Immature natural killer cell (primary cell): ENCODE measurements around the gene SBF2. TPM values are rescaled to one million over a fixed set of nuclear protein-coding genes. Genes with fewer than 3 reads are reported as not detected.

Experiments used
- DNase-seq, 3 donors: peaks; one replicate each; pipeline ENCODE4 v3.0.0; 2022; ENCODE audit warnings: mixed read lengths in 1 of 3
- H3K27ac Mint-ChIP-seq, 6 donors: one replicate each; pipeline ENCODE4 v1.8.0; 2020; ENCODE audit warnings: mixed read lengths in 6 of 6, mild to moderate bottlenecking in 5 of 6, inconsistent platforms in 4 of 6, moderate library complexity in 3 of 6
- H3K27me3 Mint-ChIP-seq, 3 donors: one replicate each; pipeline ENCODE4 v1.8.0; 2020 to 2021; ENCODE audit warnings: low read depth in 3 of 3, mild to moderate bottlenecking in 3 of 3, mixed read lengths in 3 of 3, moderate library complexity in 3 of 3, inconsistent platforms in 1 of 3
- H3K36me3 Mint-ChIP-seq, 3 donors: one replicate each; pipeline ENCODE4 v1.8.0; 2020; ENCODE audit warnings: mixed read lengths in 3 of 3, inconsistent platforms in 2 of 3, mild to moderate bottlenecking in 2 of 3
- H3K4me1 Mint-ChIP-seq, 2 donors: one replicate each; pipeline ENCODE4 v1.8.0; 2020; ENCODE audit warnings: inconsistent platforms in 2 of 2, mild to moderate bottlenecking in 2 of 2, mixed read lengths in 2 of 2, moderate library complexity in 1 of 2
- H3K4me3 Mint-ChIP-seq, 5 donors: one replicate each; pipeline ENCODE4 v1.8.0; 2020; ENCODE audit warnings: mild to moderate bottlenecking in 5 of 5, mixed read lengths in 5 of 5, inconsistent platforms in 3 of 5, moderate library complexity in 3 of 5
- H3K9me3 Mint-ChIP-seq, 6 donors: one replicate each; pipeline ENCODE4 v1.8.0; 2020; ENCODE audit warnings: mild to moderate bottlenecking in 6 of 6, mixed read lengths in 6 of 6, inconsistent platforms in 4 of 6, moderate library complexity in 3 of 6
- polyA plus RNA-seq, 3 donors: library from polyadenylated mRNA; unstranded; fragments of 300-500 nt; fragmentation: Illumina TruSeq; gene quantifications; one replicate each; pipeline ENCODE4 v1.2.3, GENCODE V29; 2021

The SBF2 gene
- polyA plus RNA-seq, 3 donors from 2014 or later = 3.2 to 6.9 (median 4.7) TPM

DNA sequence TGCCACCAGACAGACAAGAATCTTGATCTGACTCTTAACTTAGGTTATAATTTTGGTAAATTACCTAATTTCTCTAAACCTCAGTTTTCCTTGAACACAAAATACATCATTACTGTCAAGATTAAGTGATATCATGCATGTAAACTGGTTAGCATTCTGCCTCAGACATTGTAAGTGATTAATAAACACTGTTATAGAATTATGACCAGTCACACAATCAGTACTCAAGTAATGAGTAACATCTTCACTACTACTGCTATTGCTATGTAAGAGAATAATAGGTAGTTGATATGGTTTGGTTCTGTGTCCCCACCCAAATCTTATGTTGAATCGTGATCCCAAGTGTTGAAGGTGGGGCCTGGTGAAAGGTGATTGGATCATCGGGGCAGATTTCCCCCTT is 218.9 kb downstream of the SBF2 start:
- no peak overlapping the region for H3K27ac Mint-ChIP-seq
- peaks cover 0 to 9% (median under 1%) of the 10 kb centered on the region in 3 donors for H3K36me3 Mint-ChIP-seq
- no peaks in the 10 kb centered on the region for H3K4me1 Mint-ChIP-seq
- DNase-seq = no peak
- peaks cover 0 to 5% (median 0%) of the 10 kb centered on the region in 3 donors for H3K27me3 Mint-ChIP-seq
- peaks cover 3 to 23% (median 14%) of the 10 kb centered on the region in 6 donors for H3K9me3 Mint-ChIP-seq
- H3K4me3 Mint-ChIP-seq = no peak overlapping the region

DNA sequence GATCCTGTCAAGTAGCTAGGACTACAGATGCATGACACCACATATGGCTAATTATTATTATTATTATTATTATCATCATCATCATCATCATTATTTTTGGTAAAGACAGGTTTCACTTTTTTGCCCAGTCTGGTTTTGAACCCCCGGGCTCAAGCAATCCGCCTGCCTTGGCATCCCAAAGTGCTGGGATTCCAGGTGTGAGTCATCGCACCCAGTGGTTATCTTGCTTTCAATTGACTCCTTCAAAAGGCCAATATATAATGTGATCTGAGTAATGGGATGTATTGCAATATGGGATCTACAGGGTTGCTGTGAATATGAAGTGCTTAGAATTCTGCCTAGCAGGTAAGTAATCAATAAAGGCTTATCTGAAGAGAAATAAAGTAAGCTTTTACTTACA is 221.2 kb downstream of the SBF2 start:
- Mint-ChIP-seq H3K4me1 (no peaks in the 10 kb centered on the region), H3K36me3 (no peaks in the 10 kb centered on the region), H3K4me3 (no peak overlapping the region), H3K9me3 (peaks cover 0 to 4% (median 1%) of the 10 kb centered on the region in 6 donors), H3K27ac (no peak overlapping the region), H3K27me3 (peaks cover 0 to 2% (median 0%) of the 10 kb centered on the region in 3 donors)
- DNase-seq = no peak

DNA sequence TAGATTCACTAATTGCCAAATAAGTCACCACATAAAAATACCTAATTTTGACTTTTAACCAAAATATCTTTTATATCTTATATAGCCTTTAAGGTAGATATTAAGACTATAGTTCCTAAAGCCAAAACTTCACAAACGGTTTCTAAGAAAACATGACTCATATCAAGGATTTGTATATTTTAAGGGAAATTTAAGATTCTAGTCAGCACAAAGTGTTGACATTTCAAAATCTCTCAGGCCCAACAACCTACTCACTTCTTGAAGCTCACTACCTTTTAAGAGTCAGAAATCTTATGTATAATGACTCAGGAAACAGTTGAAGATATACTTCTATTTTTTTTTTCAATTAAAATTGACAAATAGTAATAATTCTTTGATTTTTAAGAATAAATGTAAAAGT is 221.9 kb downstream of the SBF2 start:
- Mint-ChIP-seq H3K4me3 (no peak overlapping the region), H3K9me3 (peaks cover 0 to 4% (median 0%) of the 10 kb centered on the region in 6 donors), H3K27me3 (no peaks in the 10 kb centered on the region)

DNA sequence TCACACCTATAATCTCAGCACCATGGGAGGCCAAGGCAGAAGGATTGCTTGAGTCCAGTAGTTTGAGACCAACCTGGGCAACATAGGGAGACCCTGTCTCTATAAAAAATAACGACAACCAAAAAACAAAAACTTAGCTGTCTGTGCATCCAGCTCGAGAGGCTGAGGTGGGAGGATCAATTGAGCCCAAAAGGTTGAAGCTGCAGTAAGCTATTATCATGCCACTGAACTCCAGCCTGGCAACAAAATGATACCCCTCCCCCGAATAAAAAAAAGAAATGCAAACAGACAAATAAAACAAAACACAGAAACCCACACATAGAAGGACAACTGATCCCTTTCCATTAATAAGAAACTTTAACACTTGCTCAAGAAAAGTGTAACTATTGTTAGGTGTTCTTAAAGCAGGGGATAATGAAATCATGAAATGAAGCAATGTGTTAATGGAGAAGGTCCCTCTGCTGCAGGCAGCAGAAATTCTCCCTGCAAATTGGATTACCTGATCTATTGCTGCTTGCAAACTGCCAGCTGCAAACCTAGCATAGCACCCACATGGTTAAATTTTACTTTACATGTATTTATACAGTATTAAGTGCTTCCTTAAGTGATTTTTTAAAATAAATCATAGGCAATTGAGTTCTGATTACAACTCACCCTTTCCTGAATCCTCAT is 226.3 kb downstream of the SBF2 start:
- no peak for DNase-seq
- Mint-ChIP-seq H3K36me3 (peaks cover 0 to 3% (median 0%) of the 10 kb centered on the region in 3 donors), H3K4me1 (no peaks in the 10 kb centered on the region), H3K9me3 (peaks cover 0 to 8% (median under 1%) of the 10 kb centered on the region in 6 donors), H3K27me3 (no peaks in the 10 kb centered on the region), H3K27ac (no peak overlapping the region), H3K4me3 (no peak overlapping the region)

More for the DNA sequence above, 221.9 kb downstream of the SBF2 start:
- Mint-ChIP-seq H3K27ac (no peak overlapping the region), H3K4me1 (no peaks in the 10 kb centered on the region), H3K36me3 (no peaks in the 10 kb centered on the region)
- DNase-seq = no peak

DNA sequence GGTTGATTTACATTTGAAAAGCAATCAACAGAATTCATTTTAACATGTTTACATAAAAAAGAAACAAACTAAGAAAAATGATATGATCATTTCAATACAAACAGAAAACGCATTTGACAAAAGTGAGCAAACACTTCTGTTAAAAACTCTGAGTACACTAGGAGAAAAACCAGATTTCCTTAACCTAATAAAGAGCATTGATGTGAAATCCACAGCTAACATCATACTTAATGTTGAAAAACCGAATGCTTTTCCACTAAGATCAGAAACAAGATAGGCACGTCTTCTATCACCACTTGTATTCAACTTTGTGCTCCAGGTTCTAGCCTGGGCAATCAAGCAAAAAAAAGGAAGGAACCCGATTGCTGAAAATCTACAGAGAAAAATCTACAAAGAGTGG is 227.6 kb downstream of the SBF2 start:
- peaks cover 0 to 5% (median 4%) of the 10 kb centered on the region in 3 donors for H3K36me3 Mint-ChIP-seq
- no peak for DNase-seq
- H3K9me3 Mint-ChIP-seq = peaks cover 0 to 21% (median 8%) of the 10 kb centered on the region in 6 donors
- H3K27ac Mint-ChIP-seq = peak overlapping the region in 1 of 6 donors; percentile 34
- H3K4me1 Mint-ChIP-seq = no peaks in the 10 kb centered on the region
- peaks cover 0 to 2% (median 0%) of the 10 kb centered on the region in 3 donors for H3K27me3 Mint-ChIP-seq
- no peak overlapping the region for H3K4me3 Mint-ChIP-seq

DNA sequence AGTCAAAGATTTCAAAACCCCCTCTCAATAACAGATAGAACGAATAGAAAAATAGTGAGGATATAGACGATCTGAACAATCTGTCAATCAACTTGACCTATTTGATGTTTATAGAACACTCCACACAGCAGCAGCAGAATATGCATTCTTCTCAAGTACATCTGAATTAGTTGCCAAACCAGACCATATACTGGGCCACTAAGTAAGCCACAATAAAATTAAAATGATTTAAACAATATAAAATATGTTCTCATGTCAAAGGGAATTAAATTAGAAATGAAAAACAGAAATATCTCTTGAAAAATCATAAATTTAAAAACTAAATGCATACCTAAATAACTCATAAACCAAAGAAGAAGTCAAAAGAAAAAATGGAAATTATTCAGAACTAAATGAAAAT is 229.2 kb downstream of the SBF2 start:
- no peak for DNase-seq
- peaks cover 6 to 11% (median 9%) of the 10 kb centered on the region in 3 donors for H3K36me3 Mint-ChIP-seq
- H3K4me3 Mint-ChIP-seq = no peak overlapping the region
- no peaks in the 10 kb centered on the region for H3K4me1 Mint-ChIP-seq
- H3K27me3 Mint-ChIP-seq = peaks cover 0 to 3% (median 2%) of the 10 kb centered on the region in 3 donors
- H3K9me3 Mint-ChIP-seq = peaks cover 5 to 28% (median 14%) of the 10 kb centered on the region in 6 donors
- no peak overlapping the region for H3K27ac Mint-ChIP-seq

DNA sequence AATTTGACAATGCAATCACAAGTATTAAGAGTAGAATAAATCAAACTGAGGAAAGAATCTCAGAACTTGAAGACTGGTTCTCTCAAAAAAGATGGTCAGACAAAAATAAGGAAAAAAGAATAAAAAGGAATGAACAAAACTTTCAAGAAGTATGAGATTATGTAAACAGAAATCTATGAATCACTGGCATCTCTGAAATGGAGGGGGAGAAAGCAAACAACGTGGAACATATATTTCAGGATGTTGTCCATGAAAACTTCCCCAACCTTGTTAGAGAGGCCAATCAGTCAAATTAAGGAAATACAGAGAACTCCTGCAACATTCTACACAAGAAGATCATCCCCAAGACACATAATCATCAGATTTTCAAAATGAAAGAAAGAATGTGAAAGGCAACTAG is 235.7 kb downstream of the SBF2 start:
- peaks cover 20 to 65% (median 32%) of the 10 kb centered on the region in 6 donors for H3K9me3 Mint-ChIP-seq

DNA sequence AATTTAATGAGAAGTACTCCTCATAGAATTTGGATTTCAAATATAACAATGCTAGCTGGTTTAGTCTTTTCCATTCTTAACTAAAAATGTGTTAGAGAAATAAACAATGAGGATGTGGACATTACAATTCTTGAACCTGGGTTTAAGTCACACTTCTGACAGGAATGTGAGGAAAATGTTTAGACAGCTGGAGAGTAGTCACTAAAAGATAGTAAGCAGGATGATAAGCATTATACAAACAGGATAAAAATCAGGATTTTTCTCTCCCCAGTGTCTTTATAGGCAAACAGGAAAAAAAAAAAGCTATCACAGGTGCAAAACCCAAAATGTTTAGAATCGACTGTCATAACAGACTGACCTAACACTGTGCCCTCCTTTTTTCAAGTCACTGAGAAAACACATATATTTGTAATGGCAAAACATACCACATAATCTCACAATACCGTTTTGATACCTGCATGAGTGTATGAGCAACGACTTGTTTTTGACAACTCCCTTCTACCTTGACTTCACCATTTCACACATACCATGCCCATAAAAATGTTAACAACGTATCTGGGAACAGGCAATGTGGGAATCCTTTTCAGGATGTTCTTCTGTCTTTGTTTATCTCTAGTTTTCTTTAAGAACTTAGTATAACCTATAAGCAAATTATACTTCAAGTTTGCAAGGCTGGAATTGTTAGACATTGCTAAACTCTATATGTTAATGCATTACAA is 242.0 kb downstream of the SBF2 start:
- H3K27ac Mint-ChIP-seq = no peak overlapping the region
- H3K36me3 Mint-ChIP-seq = no peaks in the 10 kb centered on the region
- H3K4me3 Mint-ChIP-seq = no peak overlapping the region
- no peaks in the 10 kb centered on the region for H3K27me3 Mint-ChIP-seq
- no peak for DNase-seq
- peaks cover 0 to 6% of the 10 kb centered on the region in 2 donors for H3K4me1 Mint-ChIP-seq
- H3K9me3 Mint-ChIP-seq = peaks cover 0 to 8% (median 1%) of the 10 kb centered on the region in 6 donors

More for the DNA sequence above, 235.7 kb downstream of the SBF2 start:
- peaks cover 21 to 27% (median 21%) of the 10 kb centered on the region in 3 donors for H3K36me3 Mint-ChIP-seq
- peaks cover 0 to 6% of the 10 kb centered on the region in 2 donors for H3K4me1 Mint-ChIP-seq
- no peak overlapping the region for H3K27ac Mint-ChIP-seq
- H3K27me3 Mint-ChIP-seq = peaks cover 0 to 5% (median 2%) of the 10 kb centered on the region in 3 donors
- no peak for DNase-seq
- no peak overlapping the region for H3K4me3 Mint-ChIP-seq

DNA sequence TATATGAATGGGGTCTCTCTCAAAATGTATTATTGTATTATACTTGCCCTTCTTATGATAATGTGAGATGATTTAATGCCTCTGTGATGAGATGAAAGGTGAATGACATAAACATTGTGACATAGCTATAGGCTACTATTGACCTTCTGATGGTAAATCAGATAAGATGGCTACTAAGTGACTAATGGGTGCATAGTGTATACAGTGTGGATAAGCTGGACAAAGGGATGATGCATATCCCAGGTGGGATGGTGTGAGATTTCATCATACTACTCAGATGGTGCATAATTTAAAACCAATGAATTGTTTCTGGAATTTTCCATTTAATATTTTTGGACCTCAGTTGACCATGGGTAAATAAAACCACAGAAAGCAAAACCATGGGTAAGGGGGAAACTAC is 243.5 kb downstream of the SBF2 start:
- Mint-ChIP-seq H3K27me3 (no peaks in the 10 kb centered on the region), H3K4me3 (no peak overlapping the region), H3K4me1 (peaks cover 0 to 6% of the 10 kb centered on the region in 2 donors), H3K9me3 (peaks cover 0 to 6% (median 2%) of the 10 kb centered on the region in 6 donors), H3K27ac (no peak overlapping the region), H3K36me3 (no peaks in the 10 kb centered on the region)
- DNase-seq = no peak

DNA sequence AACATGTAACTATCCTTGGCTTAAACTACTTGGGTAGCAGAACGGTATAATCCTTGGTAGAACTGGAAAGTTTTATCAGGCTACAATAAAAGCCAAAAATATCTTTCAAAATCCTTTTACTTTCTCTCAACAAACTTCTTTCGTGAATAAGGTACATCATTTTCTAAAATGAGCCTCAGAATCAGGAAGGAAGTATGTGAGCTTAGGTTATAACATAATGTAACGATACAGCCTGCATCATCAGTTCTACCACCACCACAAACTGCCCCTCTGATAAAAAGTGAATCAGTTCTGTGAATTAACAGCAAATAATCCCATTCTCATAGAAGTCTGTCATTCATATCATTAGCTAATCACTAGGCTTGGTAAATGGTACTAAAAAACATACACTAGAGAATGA is 244.3 kb downstream of the SBF2 start:
- peaks cover 0 to 6% of the 10 kb centered on the region in 2 donors for H3K4me1 Mint-ChIP-seq
- no peak overlapping the region for H3K27ac Mint-ChIP-seq
- H3K27me3 Mint-ChIP-seq = no peaks in the 10 kb centered on the region
- H3K4me3 Mint-ChIP-seq = no peak overlapping the region
- peaks cover 3 to 12% (median 7%) of the 10 kb centered on the region in 6 donors for H3K9me3 Mint-ChIP-seq
- no peak for DNase-seq
- H3K36me3 Mint-ChIP-seq = no peaks in the 10 kb centered on the region

DNA sequence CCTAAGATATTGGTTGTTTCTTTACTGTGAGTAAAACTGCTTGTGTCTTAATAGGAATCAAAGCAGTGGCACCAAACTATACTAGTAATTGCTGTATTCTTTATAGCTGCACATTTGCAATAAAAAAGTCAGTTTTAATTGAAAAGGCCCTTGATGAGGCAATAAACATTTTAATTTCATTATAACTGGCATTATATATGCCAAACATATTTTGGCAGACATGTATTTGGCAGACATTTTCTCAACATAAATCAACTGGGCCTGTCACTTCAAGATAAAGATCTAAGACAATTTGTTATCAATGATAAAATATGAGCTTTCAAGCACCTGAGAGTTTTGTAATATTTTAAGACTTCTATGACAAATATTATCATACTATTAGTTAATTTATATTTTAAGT is 245.7 kb downstream of the SBF2 start:
- Mint-ChIP-seq H3K27ac (no peak overlapping the region), H3K27me3 (no peaks in the 10 kb centered on the region), H3K9me3 (peaks cover 5 to 23% (median 18%) of the 10 kb centered on the region in 6 donors), H3K4me1 (peaks cover 0 to 6% of the 10 kb centered on the region in 2 donors), H3K36me3 (no peaks in the 10 kb centered on the region), H3K4me3 (no peak overlapping the region)
- no peak for DNase-seq

DNA sequence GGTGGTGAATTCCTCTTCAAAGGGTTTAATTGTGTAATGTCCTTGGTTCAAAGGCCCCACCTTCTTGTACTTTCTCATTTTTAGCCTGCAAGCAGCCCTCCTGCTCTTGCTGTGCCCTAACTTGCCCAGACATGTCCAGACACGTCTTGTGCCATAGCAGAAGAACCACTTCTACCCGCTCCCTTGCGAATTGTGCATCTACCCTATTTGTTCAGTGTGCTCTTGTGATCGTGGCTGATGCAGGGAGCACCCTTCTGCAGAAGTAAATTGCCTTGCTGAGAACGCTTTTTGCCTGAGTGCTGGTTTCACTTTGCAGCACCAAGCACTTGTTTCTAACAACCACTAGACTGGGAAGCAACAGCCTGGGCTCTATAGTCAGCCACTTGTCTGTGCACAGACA is 249.4 kb downstream of the SBF2 start:
- Mint-ChIP-seq H3K36me3 (peaks cover 12 to 23% (median 23%) of the 10 kb centered on the region in 3 donors), H3K4me1 (peaks cover 5 to 14% of the 10 kb centered on the region in 2 donors), H3K27me3 (no peaks in the 10 kb centered on the region), H3K4me3 (no peak overlapping the region), H3K9me3 (peaks cover 5 to 28% (median 20%) of the 10 kb centered on the region in 6 donors), H3K27ac (no peak overlapping the region)
- no peak for DNase-seq

DNA sequence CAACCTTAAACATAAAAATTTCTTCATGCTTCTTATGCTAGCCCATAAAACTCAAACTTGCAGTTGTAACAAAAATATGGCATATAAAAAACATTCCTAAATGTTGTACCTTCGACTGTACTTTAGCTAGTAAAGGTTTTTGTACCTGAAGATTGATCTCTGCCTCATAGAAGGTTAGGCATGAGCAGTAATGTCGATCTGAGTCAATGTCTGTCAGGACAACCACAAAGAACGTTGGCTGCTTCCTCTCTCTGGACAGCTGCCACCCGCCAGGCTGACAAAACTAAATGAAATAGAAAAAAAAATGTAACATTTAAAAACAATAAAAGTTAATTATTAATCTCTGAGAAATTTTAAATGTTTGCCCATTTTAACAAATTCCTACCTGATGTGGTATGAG is 251.3 kb downstream of the SBF2 start:
- H3K36me3 Mint-ChIP-seq = peaks cover 12 to 28% (median 23%) of the 10 kb centered on the region in 3 donors
- H3K27me3 Mint-ChIP-seq = no peaks in the 10 kb centered on the region
- peaks cover 5 to 28% (median 20%) of the 10 kb centered on the region in 6 donors for H3K9me3 Mint-ChIP-seq
- H3K4me1 Mint-ChIP-seq = peaks cover 5 to 13% of the 10 kb centered on the region in 2 donors
- H3K27ac Mint-ChIP-seq = no peak overlapping the region
- H3K4me3 Mint-ChIP-seq = no peak overlapping the region
- DNase-seq = no peak
